ENCODE data around the gene HNRNPH1.

The HNRNPH1 gene

DNA sequence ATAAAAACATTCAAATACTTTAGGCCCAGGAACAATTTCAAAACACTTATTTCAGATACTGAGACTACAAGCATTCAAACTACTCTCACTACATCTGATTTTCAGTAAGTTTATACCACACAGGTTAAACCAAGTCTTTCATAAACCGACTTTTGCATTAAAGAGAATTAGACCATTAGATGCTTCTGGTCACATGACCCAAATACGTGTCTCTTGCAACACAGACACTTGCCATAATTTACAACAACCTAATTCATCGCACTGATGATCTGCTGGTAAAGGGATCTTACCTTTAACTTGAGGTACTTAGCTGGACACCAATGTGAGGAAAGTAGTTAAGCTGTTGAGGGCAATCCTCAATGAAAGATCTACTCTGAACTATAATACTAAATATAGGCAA is 3.2 kb downstream of the HNRNPH1 start:
- Histone ChIP-seq H3K4me3 (IDR thresholded peaks at IDR 0.05; ENCODE audit: insufficient read depth, low read depth, low read length) (no peak overlapping the region), H3K27ac (no peak overlapping the region; the same call in 1 of the 2 replicates), H2AFZ (ENCODE audit: low read depth) (no peak overlapping the region), H4K20me1 (ENCODE audit: insufficient read depth) (peaks cover 49% of the 10 kb centered on the region), H3K36me3 (ENCODE audit: insufficient read depth) (peaks cover 31% of the 10 kb centered on the region; the same call in 1 of the 2 replicates), H3K4me1 (ENCODE audit: low read depth, poor library complexity, severe bottlenecking) (peaks cover 40% of the 10 kb centered on the region), H3K27me3 (ENCODE audit: insufficient read depth, low read depth) (no peaks in the 10 kb centered on the region), H3K79me2 (ENCODE audit: insufficient read depth, low read depth) (peaks cover 70% of the 10 kb centered on the region), H3K4me2 (peak overlapping the region; percentile 83), H3K9ac (no peak overlapping the region; the same call in 1 of the 2 replicates)
- TF ChIP-seq, protein P1, sequence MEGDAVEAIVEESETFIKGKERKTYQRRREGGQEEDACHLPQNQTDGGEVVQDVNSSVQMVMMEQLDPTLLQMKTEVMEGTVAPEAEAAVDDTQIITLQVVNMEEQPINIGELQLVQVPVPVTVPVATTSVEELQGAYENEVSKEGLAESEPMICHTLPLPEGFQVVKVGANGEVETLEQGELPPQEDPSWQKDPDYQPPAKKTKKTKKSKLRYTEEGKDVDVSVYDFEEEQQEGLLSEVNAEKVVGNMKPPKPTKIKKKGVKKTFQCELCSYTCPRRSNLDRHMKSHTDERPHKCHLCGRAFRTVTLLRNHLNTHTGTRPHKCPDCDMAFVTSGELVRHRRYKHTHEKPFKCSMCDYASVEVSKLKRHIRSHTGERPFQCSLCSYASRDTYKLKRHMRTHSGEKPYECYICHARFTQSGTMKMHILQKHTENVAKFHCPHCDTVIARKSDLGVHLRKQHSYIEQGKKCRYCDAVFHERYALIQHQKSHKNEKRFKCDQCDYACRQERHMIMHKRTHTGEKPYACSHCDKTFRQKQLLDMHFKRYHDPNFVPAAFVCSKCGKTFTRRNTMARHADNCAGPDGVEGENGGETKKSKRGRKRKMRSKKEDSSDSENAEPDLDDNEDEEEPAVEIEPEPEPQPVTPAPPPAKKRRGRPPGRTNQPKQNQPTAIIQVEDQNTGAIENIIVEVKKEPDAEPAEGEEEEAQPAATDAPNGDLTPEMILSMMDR (conservative IDR thresholded peaks at IDR 0.05; ENCODE audit: low read depth, low read length), result no peak

- Histone ChIP-seq H4K20me1 (ENCODE audit: insufficient read depth) (peaks cover 49% of the 10 kb centered on the region), H3K9ac (no peak overlapping the region), H3K4me1 (ENCODE audit: low read depth, poor library complexity, severe bottlenecking) (peaks cover 40% of the 10 kb centered on the region), H2AFZ (ENCODE audit: low read depth) (no peak overlapping the region), H3K4me2 (peak overlapping the region; percentile 83), H3K36me3 (ENCODE audit: insufficient read depth) (peaks cover 31% of the 10 kb centered on the region; the same call in 1 of the 2 replicates), H3K79me2 (ENCODE audit: insufficient read depth, low read depth) (peaks cover 70% of the 10 kb centered on the region), H3K4me3 (IDR thresholded peaks at IDR 0.05; ENCODE audit: insufficient read depth, low read depth, low read length) (no peak overlapping the region), H3K27ac (no peak overlapping the region; the same call in 1 of the 2 replicates), H3K27me3 (ENCODE audit: insufficient read depth, low read depth) (no peaks in the 10 kb centered on the region)
- TF ChIP-seq, protein P1 (conservative IDR thresholded peaks at IDR 0.05; ENCODE audit: low read depth, low read length), result no peak
These were observed 3.7 kb downstream of the HNRNPH1 start for GRCh38 chr5:179619776-179620175.

DNA sequence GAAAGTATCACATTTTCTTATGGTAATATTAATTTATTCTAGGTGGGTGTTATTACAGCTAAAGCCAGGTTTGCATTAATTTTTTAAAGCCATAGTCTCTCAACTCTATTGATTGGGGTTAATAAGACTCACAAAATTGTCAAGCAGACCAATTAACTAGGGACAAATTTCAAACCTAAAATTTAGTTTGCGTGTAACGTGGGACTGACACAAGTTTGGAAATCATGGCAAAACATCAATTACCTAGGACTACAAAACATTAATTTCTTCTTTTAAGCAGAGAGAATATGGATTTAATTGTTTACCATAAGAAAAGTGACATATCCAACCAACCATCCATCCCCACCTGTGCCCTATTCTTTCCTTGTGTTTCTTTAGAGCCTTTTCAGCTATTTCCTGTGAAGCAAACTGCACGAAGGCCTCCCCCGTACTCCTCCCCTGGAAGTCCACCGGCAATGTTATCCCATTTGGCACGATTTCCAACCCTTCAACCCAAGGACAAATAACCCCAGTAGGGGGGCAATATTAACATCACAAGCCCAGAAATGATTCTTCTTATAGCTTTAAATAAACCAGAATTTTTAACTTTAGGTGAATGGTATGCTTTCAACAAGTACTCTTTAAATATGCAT is 4.4 kb downstream of the HNRNPH1 start:
- H3K4me3 ChIP-seq (IDR thresholded peaks at IDR 0.05; ENCODE audit: insufficient read depth, low read depth, low read length), result no peak overlapping the region
- H3K4me2 ChIP-seq, result peak overlapping the region; percentile 83
- no peaks in the 10 kb centered on the region for H3K27me3 ChIP-seq (ENCODE audit: insufficient read depth, low read depth)
- no peak overlapping the region for H2AFZ ChIP-seq (ENCODE audit: low read depth)
- peaks cover 70% of the 10 kb centered on the region for H3K79me2 ChIP-seq (ENCODE audit: insufficient read depth, low read depth)
- H4K20me1 ChIP-seq (ENCODE audit: insufficient read depth), result peaks cover 49% of the 10 kb centered on the region
- TF ChIP-seq, protein P1 (conservative IDR thresholded peaks at IDR 0.05; ENCODE audit: low read depth, low read length), result no peak
- no peak overlapping the region; the same call in 1 of the 2 replicates for H3K27ac ChIP-seq
- H3K4me1 ChIP-seq (ENCODE audit: low read depth, poor library complexity, severe bottlenecking), result peaks cover 40% of the 10 kb centered on the region
- no peak overlapping the region for H3K9ac ChIP-seq
- H3K36me3 ChIP-seq (ENCODE audit: insufficient read depth), result peaks cover 31% of the 10 kb centered on the region; the same call in 1 of the 2 replicates

- TF ChIP-seq, protein P1 (conservative IDR thresholded peaks at IDR 0.05; ENCODE audit: low read depth, low read length), result no peak
- Histone ChIP-seq H3K27me3 (ENCODE audit: insufficient read depth, low read depth) (no peaks in the 10 kb centered on the region), H3K27ac (no peak overlapping the region), H3K36me3 (ENCODE audit: insufficient read depth) (peaks cover 35% of the 10 kb centered on the region; the same call in 1 of the 2 replicates), H4K20me1 (ENCODE audit: insufficient read depth) (peaks cover 49% of the 10 kb centered on the region), H3K4me2 (no peak overlapping the region), H3K9ac (no peak overlapping the region), H3K4me1 (ENCODE audit: low read depth, poor library complexity, severe bottlenecking) (peaks cover 40% of the 10 kb centered on the region), H2AFZ (ENCODE audit: low read depth) (no peak overlapping the region), H3K79me2 (ENCODE audit: insufficient read depth, low read depth) (peaks cover 65% of the 10 kb centered on the region), H3K4me3 (IDR thresholded peaks at IDR 0.05; ENCODE audit: insufficient read depth, low read depth, low read length) (no peak overlapping the region)
These were observed 5.5 kb downstream of the HNRNPH1 start for GRCh38 chr5:179617930-179618329.
